Glutamatergic neuron (in vitro differentiated cells): ENCODE data around the gene SPTLC3. TPM values are rescaled to one million over a fixed set of nuclear protein-coding genes. Genes with fewer than 3 reads are reported as not detected.

Experiments
- DNase-seq: peaks from one replicate; pipeline ENCODE4 v3.0.0; 2022
- H3K27ac Mint-ChIP-seq: one replicate; pipeline ENCODE4 v1.8.0; 2020; ENCODE audit warnings: mild to moderate bottlenecking, mixed read lengths, inconsistent platforms; ENCODE audit not compliant: unreplicated experiment
- H3K27me3 Mint-ChIP-seq: one replicate; pipeline ENCODE4 v1.8.0; 2020; ENCODE audit warnings: mild to moderate bottlenecking, moderate library complexity, mixed read lengths, inconsistent platforms; ENCODE audit not compliant: unreplicated experiment
- H3K36me3 Mint-ChIP-seq: one replicate; pipeline ENCODE4 v1.8.0; 2020; ENCODE audit warnings: mild to moderate bottlenecking, mixed read lengths, inconsistent platforms; ENCODE audit not compliant: unreplicated experiment
- H3K4me1 Mint-ChIP-seq: one replicate; pipeline ENCODE4 v1.8.0; 2020; ENCODE audit warnings: mild to moderate bottlenecking, low read depth, mixed read lengths, inconsistent platforms; ENCODE audit not compliant: unreplicated experiment
- H3K4me3 Mint-ChIP-seq: one replicate; pipeline ENCODE4 v1.8.0; 2020; ENCODE audit warnings: mild to moderate bottlenecking, mixed read lengths, inconsistent platforms; ENCODE audit not compliant: unreplicated experiment
- H3K9me3 Mint-ChIP-seq: one replicate; pipeline ENCODE4 v1.8.0; 2020; ENCODE audit warnings: mild to moderate bottlenecking, moderate library complexity, mixed read lengths, inconsistent platforms; ENCODE audit not compliant: unreplicated experiment
- CTCF ChIP-seq: fragments of 200-600 bp; sonication (generic); IDR thresholded peaks from one replicate; pipeline ENCODE4 v1.5.0; 2021; ENCODE audit not compliant: partially characterized antibody, unreplicated experiment
- total RNA-seq: library from RNA; stranded (reverse); fragmentation: NEBNext Ultra II Directional; extraction: Animal tissue kit (Norgen Biotek cat#: 25700); gene quantifications from one replicate; pipeline ENCODE4 v1.2.1, GENCODE V29; 2021; ENCODE audit not compliant: unreplicated experiment

The SPTLC3 gene
- total RNA-seq, 1 donor from 2014 or later = not detected

GRCh38 chr20:13212750-13213149 lies 204.0 kb downstream of the SPTLC3 start:
- H3K4me1 Mint-ChIP-seq = no peaks in the 10 kb centered on the region
- no peak overlapping the region for H3K4me3 Mint-ChIP-seq
- DNase-seq = no peak
- no peak for TF ChIP-seq CTCF
- H3K9me3 Mint-ChIP-seq = no peaks in the 10 kb centered on the region
- no peaks in the 10 kb centered on the region for H3K27me3 Mint-ChIP-seq
- no peaks in the 10 kb centered on the region for H3K36me3 Mint-ChIP-seq
- H3K27ac Mint-ChIP-seq = no peak overlapping the region

GRCh38 chr20:13213335-13213734 lies 204.6 kb downstream of the SPTLC3 start:
- DNase-seq = no peak
- no peaks in the 10 kb centered on the region for H3K36me3 Mint-ChIP-seq
- no peaks in the 10 kb centered on the region for H3K4me1 Mint-ChIP-seq
- no peaks in the 10 kb centered on the region for H3K9me3 Mint-ChIP-seq
- TF ChIP-seq CTCF = no peak
- no peak overlapping the region for H3K27ac Mint-ChIP-seq
- H3K27me3 Mint-ChIP-seq = peaks cover 3% of the 10 kb centered on the region
- H3K4me3 Mint-ChIP-seq = no peak overlapping the region

- TF ChIP-seq CTCF = no peak
- Mint-ChIP-seq H3K36me3 (no peaks in the 10 kb centered on the region), H3K27ac (no peak overlapping the region), H3K27me3 (peaks cover 8% of the 10 kb centered on the region), H3K9me3 (no peaks in the 10 kb centered on the region), H3K4me1 (peaks cover 2% of the 10 kb centered on the region), H3K4me3 (no peak overlapping the region)
- no peak for DNase-seq
Measured at GRCh38 chr20:13216533-13216932, 207.8 kb downstream of the SPTLC3 start.

Other genes with a start within 250 kb of the SPTLC3 start
- gene ISM1, start 212.3 kb downstream of the SPTLC3 start, total RNA-seq = 0.32 TPM